NCI-H2227 (cell line): Measurements from ENCODE around the gene VTN.

Experiments used
- DNase-seq: peaks from one replicate; lab custom pipeline; 2025; ENCODE audit not compliant: unreplicated experiment; lab: John Stamatoyannopoulos, UW

The VTN gene, protein sequence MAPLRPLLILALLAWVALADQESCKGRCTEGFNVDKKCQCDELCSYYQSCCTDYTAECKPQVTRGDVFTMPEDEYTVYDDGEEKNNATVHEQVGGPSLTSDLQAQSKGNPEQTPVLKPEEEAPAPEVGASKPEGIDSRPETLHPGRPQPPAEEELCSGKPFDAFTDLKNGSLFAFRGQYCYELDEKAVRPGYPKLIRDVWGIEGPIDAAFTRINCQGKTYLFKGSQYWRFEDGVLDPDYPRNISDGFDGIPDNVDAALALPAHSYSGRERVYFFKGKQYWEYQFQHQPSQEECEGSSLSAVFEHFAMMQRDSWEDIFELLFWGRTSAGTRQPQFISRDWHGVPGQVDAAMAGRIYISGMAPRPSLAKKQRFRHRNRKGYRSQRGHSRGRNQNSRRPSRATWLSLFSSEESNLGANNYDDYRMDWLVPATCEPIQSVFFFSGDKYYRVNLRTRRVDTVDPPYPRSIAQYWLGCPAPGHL

DNA sequence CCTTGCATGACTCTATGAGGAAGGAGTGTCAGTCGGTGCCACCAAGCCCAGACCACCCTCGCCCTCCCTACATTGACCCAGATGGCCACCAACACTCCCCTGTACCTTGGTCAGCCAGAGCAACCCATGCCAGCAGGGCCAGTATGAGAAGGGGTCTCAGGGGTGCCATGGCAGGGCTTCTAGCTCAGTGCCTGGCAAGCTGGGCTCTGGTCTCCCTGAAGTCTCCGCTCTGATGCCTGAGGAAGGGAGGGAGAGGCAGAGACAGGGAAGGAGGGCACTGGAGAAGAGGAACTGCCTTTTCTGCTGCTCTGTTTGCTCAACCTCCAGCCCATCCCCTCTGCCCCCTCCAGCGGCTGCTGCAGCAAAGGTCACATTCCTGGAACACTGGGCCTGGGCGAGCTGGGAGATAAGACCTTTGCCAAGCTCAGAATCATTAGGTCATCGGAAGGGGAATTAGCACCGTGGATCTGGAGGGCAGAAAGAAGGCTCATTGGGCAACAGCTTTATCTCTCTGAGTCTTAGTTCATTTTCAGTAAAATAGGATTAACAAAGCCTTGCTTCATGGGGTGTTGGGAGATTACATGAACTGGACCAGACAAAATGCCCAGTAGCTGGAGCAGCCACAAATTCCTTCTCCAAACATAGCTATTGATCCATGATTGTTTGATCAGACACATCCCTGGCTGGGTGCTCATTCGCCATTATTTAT is at the start of gene VTN:
TSS of gene VTN (minus strand) at position 273 of the 709 bp plus-strand sequence. CDS start at position 169, 104 bp downstream.
- DNase-seq = no peak

DNA sequence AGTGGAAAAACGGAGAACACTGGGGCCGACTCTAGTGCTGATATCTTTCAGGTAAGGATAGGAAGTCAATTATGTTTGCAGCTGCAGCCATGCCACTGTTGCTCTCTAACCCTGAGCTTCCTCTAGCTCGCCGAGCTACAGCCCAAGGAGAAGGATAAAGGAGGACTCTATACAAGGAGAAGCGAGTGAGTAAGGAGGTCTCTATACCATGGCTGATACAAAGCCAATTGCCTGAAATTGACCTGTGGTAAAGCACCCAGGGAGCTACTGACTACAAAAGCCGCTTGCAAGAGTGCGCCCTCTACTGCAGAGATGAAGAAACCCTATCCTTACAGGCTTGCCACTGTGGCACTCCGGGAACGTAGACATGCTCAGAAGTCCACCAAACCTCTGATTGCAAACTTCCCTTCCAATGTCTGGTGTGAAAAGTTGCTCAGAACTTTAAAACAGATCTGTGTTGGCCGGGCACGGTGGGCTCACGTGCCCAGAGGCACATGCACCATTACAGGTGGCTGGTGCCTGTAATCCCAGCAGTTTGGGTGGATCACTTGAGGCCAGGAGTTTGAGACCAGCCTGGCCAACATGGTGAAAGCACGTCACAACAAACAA is 46.7 kb upstream of the VTN start:
- peak; percentile 20 for DNase-seq

DNA sequence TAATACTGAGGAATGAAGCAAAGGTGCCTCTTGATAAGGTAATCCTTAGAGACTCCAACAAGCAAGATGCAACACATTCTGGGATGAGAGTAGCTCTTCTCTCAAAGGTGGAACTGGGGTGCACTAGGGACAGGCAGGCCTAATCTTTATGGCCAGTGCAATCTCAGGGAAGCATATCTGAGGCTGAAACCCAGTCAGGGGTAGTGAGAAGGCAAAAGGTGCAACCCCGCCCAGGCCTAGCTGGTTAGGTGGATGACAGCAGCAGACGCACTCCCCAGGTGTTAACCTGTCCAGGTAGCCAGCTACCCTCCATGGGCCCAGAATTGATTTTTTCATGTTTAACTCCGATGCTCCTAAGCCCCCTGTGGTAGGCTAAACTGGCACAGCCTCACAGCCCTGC is 45.8 kb upstream of the VTN start:
- DNase-seq = no peak

DNA sequence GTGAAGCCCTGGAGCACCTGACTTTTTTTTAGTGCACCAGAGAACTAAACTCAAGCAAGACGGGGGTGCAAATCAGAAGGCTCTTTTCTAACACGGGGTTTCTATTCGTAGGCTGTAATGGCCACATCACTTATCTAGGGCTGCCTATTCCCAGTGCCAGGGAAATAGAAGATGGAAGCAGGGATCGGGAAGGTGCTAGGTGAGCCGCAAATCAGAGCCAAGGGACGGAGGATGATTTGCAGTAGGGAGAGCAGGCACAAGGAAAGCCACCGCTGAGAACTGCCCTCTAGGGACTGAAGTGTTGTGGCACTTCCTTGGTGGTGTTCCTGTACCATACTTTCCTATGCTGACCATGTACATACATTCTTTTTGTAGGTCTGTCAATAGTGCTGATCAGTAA is 43.7 kb upstream of the VTN start:
- no peak for DNase-seq

DNA sequence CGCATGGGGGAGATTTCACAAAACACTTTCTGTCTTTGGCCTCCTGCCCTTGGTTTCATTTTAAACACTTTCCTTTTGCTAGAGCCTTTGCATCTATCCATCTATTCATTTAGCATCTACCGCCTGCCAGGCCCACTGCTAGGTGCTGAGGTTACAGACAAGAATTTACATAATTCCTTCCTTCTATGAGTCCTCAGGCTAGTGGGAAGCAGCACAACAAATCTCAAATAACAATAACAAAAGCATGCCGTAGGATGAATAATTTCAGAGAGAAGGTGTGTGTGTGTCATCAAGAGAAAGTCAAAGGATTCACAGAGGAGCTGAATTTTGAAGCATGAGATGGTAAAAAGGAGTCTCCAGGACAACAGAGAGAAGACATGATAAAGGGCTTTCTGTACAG is 42.0 kb upstream of the VTN start:
- no peak for DNase-seq

DNA sequence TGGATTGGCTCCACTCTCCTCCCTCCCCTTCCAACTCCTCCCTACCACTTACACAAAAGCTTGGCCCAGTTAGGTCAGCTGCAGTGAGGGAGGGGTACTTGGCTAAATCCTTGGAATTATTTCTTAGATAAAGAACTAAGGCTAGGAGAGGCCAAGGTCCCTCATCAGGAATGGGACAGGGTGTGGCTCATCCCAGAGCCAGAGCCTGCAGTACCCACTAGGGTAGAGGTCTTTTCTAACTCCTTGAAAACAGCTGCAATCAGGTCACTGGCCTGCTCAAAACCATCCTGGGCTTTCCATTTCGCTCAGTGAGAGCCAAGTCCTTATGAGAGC is 37.8 kb upstream of the VTN start:
- no peak for DNase-seq

DNA sequence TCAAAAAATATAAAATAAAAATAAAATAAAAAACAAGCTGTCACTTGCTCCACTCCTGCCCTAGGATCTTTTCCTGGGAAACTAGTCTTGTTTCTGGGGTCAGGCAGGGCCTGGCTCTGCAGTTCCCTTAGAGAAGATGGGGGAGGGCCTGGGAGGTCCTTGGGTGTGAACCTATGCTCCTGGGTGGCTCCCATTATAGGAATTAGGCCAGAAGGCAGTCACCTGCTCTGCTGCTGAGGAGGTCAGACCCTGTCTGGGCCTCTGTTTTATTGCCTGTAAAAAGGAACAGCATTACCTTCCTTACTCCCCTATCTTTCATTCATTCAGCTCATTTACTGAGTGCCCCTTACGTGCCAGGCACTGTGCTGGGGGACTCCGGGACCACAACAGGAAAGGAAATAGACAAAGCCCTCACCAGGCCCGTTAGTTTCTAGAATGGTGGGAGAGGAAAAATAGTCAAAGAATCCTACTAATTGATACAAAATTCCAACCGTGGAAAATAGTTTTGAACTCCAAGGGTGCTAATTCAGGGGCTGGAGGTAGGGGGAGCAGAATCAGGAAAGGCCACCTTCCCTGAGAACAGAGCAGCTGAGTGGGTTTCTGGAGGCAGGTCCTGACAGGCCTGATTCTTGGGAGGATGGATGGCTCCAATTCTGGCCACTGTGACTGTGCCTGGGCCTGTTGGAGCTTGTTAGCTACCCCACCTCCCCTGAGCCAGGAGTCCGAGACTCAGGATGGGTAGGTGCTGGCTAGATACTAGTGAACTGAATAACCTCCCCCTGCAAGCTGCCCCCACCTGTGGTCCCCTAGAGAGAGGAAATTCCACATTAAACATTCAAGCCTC is 37.2 kb upstream of the VTN start:
- DNase-seq = peak; percentile 35

DNA sequence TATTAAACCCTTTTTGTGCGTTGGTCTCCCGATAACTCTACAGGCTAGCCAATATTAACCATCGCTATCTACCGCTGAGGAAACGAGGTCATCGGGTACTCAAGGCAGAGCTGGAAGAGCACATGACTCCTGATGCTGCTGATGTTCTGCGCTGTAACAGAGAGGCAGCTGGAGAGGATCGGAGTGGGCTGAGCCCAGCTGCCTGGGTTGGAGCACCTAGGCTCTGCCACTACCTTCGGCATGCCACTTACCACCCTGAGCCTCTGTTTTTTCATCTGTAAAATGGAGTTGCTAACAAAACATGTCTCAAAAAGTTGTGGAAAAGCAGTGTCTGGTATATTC is 36.3 kb upstream of the VTN start:
- DNase-seq = peak; percentile 32

DNA sequence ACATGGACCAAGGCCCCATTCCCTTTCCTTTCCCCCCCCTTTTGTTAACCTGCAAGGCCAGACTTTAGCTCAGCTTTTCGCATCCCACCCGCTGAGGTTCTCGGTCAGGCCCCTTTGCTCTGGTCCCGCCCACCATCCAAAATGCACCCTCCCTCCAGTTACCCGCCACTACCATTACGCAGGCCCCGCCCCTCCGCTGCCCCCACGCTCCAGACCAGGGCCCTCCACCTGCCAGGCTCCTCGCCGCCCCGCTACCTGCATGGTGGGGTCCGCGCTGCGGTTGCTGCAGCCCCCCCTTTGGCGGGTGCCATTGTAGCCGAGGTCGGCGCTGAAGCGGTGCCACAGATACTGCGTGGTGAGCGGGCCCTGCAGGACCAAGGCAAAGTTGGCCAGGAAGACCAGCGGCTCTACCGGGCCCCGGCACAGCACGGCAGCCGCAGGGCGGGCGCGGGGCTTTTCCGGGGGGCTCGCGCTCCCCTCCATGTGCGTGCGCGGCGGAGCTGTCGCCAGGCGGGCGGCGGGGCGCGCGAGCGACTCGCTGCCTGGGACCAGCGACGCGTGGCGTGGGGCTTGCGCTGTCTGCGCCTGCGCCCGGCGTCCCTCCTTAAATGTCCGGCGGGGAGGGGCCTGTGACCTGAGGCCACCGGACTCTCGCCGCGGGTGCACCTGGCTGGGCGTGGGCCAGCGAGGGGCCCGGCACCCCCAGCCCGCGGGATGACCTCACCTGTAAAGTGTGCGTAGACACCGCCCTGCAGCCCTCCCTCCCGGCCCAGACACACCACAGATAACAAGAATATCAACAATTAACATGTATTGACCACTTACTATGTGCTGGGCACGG is 35.7 kb upstream of the VTN start, which contains the start of gene SLC46A1:
TSS of gene SLC46A1 (minus strand) at position 581 of the 841 bp plus-strand sequence. CDS start at position 483, 98 bp downstream.
- DNase-seq = peak; percentile 69

DNA sequence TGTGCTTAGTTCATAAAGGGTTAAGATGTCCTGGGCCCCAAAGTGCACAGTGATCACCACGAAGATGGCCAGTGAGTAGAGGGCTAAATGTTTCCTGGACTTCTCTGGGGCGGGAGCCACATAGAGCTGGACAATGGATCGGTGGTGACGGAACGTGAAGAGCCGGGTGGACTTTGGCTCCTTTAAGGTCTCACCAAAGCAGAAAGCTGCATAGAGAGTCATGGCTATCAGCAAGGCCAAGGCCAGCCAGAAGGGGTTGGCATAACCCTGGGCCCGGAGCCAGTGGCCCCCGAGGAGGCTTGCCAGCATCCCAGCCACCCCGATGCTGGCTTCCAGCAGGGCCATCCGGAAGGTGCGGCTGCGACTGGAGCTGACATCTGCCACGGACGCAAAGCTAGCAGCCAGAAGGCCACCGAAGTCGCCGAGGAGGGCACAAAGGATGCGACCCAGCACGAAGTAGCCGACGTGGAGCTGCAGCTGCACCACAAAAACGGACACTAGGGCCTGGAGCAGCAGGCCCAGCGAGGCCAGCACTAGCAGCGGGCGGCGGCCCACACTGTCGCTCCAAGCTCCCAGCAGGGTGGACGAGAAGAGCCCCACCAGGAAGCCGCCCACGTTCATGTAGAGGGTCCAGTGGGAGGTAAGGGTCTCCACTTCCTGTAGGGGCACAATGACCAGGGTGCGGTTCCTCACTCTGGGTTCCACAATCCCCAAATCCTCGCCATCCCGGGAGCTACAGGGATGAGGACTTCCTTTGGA is 34.9 kb upstream of the VTN start:
- peak; percentile 28 for DNase-seq

DNA sequence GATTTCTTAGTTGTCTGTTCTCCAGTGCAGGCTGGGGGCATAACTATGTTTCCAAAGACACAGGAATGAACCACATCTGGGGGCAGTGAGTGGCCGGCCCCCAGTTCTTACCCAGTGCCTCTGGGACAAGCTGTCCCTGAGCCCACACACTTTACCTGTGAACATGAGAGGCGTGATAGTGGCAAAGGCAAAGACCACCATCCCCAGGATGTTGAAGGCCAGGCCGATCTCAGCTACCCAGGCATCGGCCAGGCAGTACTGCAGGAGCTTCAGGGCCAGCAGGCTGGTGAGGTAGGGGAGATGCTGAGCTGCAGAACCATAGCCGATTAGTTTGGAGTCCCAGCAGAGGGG is 34.3 kb upstream of the VTN start:
- no peak for DNase-seq

DNA sequence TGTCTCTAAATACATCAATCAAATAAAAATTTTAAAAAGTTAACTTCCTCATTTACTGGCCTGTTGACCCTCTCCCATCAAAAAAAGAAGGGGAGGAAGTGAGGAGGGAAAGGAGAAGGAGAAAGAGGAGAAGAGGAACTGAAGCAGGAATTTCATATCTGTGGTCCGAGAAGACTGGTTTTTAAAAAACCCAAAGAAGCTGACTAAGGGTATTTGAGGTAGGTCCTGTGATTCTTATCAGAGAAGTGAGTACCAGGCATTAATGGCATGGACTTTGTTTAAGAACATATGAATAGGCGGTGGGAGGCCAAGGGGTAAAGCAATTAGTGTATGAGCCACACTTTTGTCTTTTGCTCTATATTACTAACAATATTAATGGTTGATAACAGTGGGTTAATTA is 33.9 kb upstream of the VTN start:
- no peak for DNase-seq

DNA sequence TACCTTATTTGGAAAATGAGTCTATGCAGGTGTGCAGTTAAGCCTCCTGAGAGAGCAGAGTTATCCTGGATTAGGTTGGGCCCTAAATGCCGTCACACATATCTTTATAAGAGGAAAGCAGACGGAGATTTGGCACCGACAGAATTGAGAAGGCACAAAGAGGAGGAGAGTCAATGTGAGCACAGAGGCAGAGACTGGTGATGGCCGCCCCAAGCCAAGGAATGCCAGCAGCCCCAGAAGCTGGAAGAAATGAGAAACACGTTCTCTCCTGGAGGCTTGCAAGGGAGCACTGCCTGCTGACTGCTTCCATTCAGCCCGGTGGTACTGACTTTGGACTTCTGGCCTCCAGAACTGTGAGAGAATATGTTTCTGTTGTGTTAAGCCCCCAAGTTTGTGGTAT is 32.7 kb upstream of the VTN start:
- no peak for DNase-seq

DNA sequence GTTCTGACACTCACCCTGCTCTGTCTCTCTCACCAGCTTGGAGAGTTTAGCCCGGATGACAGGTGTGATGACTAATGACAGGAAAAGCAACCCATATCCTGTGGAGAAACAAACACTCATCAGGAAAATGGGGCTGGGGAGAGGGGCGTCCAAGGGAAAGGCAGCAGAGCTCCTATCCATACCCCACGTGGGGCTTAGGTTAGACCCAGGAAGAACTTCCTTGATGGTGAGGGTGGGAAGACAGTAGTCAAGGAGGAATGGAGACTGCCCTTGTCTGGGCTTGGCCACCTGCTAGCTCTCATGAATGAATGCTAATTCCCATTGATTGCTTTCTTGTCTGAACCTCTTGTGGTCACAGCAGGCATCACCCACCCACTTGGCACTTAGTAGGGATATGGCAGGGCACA is 32.1 kb upstream of the VTN start:
- no peak for DNase-seq

DNA sequence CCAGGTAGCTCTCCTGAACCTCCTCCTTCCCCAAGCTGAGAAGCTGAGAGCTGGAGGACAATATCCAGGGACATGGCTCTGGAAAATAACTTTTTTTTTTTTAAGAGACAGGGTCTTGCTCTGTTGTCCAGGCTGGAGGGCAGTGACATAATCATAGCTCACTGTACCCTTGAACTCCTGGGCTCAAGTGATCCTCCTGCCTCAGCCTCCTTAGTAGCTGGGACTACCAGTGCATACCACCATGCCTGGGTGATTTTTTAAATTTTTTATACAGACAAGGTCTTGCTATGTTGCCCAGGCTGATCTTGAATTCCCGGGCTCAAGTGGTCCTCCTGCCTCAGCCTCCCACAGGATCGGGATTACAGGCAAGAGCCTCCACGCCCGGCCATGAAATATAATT is 29.7 kb upstream of the VTN start:
- no peak for DNase-seq

DNA sequence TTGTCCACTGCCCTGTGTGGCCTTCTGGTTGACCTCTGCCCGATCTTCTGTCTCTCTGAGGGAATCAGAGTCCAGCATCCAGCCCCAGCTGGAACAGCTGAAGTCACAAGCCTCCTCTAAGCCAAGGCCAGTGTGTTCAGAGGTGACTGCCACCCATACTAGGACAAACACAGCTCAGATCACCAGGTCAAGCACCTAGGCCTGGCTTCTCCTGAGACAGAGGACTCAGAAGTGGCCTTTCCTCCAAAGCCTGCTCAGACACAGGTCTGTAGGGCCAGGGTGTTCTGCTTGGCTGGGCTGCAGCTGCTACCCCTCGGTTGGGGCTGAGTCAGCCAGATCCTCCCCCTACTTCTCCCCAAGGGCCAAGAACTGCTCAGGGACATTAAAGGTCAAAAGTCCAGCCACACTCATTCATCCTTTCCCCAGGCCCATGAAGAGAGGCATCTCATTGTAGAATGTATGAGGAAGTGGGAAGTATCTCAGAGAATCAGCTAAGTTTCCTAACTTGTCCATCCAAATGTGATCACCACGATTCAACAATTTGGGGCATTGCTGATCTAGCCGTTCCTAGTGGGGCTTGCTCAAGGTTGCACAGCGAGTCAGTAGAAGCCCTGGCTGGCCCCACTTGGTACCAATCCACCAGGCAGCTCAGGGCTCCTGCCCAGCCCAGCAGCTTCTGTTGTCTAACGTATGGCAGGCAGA is 28.3 kb upstream of the VTN start:
- DNase-seq = no peak

DNA sequence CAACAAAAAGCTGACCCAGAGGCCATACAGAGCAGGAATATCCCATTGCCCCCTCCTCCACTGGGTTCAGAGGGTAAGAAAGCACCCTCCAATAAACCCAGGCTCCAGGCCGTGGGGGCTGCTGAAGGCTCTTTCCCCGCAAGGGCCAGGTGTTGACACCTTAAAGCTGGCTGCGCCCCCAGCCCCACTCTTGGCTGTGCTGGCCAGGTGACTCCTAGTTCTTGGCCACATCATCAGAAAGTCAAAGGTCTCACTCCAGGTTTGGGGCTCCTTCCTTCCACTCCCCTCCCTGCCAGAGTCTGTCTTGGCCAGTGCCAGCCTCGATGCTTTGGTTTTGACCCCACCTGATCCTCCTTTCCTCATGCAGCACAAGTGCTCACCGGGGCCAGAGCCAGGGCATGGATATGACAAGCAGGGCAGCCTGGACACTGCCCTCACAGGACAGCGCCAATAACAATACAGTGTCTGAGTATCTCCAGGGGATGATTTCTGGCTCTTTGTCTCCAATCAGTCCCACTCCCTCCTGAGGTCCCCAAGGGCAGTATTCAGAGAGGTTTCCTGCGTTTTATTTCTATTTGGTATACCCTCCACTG is 27.7 kb upstream of the VTN start:
- no peak for DNase-seq

DNA sequence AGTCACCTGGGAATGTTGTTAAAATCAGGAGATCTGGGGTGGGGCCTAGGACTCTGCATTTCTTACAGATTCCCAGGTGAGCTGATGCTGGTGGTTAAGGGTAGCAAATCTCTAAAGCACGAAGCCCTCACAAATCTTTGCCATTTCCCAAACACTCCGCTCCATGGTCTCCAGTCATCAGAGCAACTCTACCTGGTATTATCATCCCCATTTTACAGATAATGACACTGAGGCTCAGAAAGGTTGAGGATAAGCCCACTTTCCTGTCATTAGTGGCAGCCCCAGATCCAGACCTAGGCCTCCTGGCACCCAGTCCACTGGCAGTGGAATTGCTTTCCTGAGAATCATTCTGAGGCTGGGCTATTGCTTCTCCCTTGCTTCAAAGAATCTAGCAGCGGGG is 27.2 kb upstream of the VTN start:
- DNase-seq = no peak
